HG02678 (cell line): ENCODE measurements around the gene PHLDA2.

Source experiments
- ATAC-seq: cut with Tn5 transposase; IDR thresholded peaks from one replicate; pipeline ENCODE4 v1.9.1; 2021; ENCODE audit warnings: mild to moderate bottlenecking, moderate library complexity; ENCODE audit not compliant: unreplicated experiment

PHLDA2 gene

GRCh38 chr11:2883979-2884815 lies 45.0 kb downstream of the PHLDA2 start:
- no peak for ATAC-seq

- ATAC-seq = no peak
Observed at GRCh38 chr11:2883640-2883978, 45.6 kb downstream of the PHLDA2 start.

- ATAC-seq = no peak
Observed at GRCh38 chr11:2882396-2883110, 46.7 kb downstream of the PHLDA2 start.

- no peak for ATAC-seq
Observed at GRCh38 chr11:2881981-2882375, 47.2 kb downstream of the PHLDA2 start.

- ATAC-seq = no peak
Observed at GRCh38 chr11:2881076-2881980, 47.9 kb downstream of the PHLDA2 start.

GRCh38 chr11:2880646-2881045 lies 48.6 kb downstream of the PHLDA2 start:
- ATAC-seq = no peak

GRCh38 chr11:2878782-2879181 lies 50.4 kb downstream of the PHLDA2 start:
- no peak for ATAC-seq
